ENCODE measurements around the gene HMGB2.

Gene HMGB2

GRCh38 chr4:173328236-173328901 lies 5.8 kb downstream of the HMGB2 start:
- TF ChIP-seq MYC (IDR thresholded peaks at IDR 0.05; ENCODE audit: low read depth, low read length): no peak
- no peak for TF ChIP-seq MAX (IDR thresholded peaks at IDR 0.05; ENCODE audit: low read depth, low read length)
- TF ChIP-seq POLR2A (IDR thresholded peaks at IDR 0.05; ENCODE audit: extremely low read depth, insufficient read length): no peak
- no peak for TF ChIP-seq CTCF (IDR thresholded peaks at IDR 0.05; ENCODE audit: low read depth, low read length)
- no peak for DNase-seq (ENCODE audit: low read depth)
- H3K4me3 ChIP-seq (ENCODE audit: low read depth, low read length): no peak overlapping the region

GRCh38 chr4:173325007-173325736 lies 9.0 kb downstream of the HMGB2 start:
- no peak for TF ChIP-seq MAX (IDR thresholded peaks at IDR 0.05; ENCODE audit: low read depth, low read length)
- no peak for TF ChIP-seq MYC (IDR thresholded peaks at IDR 0.05; ENCODE audit: low read depth, low read length)
- TF ChIP-seq CTCF (IDR thresholded peaks at IDR 0.05; ENCODE audit: low read depth, low read length): no peak
- TF ChIP-seq POLR2A (IDR thresholded peaks at IDR 0.05; ENCODE audit: extremely low read depth, insufficient read length): no peak
- DNase-seq (ENCODE audit: low read depth): no peak
- H3K4me3 ChIP-seq (ENCODE audit: low read depth, low read length): no peak overlapping the region

GRCh38 chr4:173319696-173320095 lies 14.5 kb downstream of the HMGB2 start:
- no peak overlapping the region for H3K4me3 ChIP-seq (ENCODE audit: low read depth, low read length)
- TF ChIP-seq POLR2A (IDR thresholded peaks at IDR 0.05; ENCODE audit: extremely low read depth, insufficient read length) (no peak), CTCF (IDR thresholded peaks at IDR 0.05; ENCODE audit: low read depth, low read length) (no peak), MYC (IDR thresholded peaks at IDR 0.05; ENCODE audit: low read depth, low read length) (no peak), MAX (IDR thresholded peaks at IDR 0.05; ENCODE audit: low read depth, low read length) (no peak)
- peak; percentile 44 for DNase-seq (ENCODE audit: low read depth)

- no peak for TF ChIP-seq CTCF (IDR thresholded peaks at IDR 0.05; ENCODE audit: low read depth, low read length)
- no peak for TF ChIP-seq MAX (IDR thresholded peaks at IDR 0.05; ENCODE audit: low read depth, low read length)
- no peak for TF ChIP-seq POLR2A (IDR thresholded peaks at IDR 0.05; ENCODE audit: extremely low read depth, insufficient read length)
- TF ChIP-seq MYC (IDR thresholded peaks at IDR 0.05; ENCODE audit: low read depth, low read length): no peak
- no peak overlapping the region for H3K4me3 ChIP-seq (ENCODE audit: low read depth, low read length)
- DNase-seq (ENCODE audit: low read depth): peak; percentile 52
Observed at GRCh38 chr4:173318648-173319211, 15.4 kb downstream of the HMGB2 start.

GRCh38 chr4:173318240-173318639 lies 15.9 kb downstream of the HMGB2 start:
- TF ChIP-seq POLR2A (IDR thresholded peaks at IDR 0.05; ENCODE audit: extremely low read depth, insufficient read length) (no peak), MAX (IDR thresholded peaks at IDR 0.05; ENCODE audit: low read depth, low read length) (no peak), CTCF (IDR thresholded peaks at IDR 0.05; ENCODE audit: low read depth, low read length) (no peak), MYC (IDR thresholded peaks at IDR 0.05; ENCODE audit: low read depth, low read length) (no peak)
- H3K4me3 ChIP-seq (ENCODE audit: low read depth, low read length): no peak overlapping the region
- DNase-seq (ENCODE audit: low read depth): no peak
